Glomerular endothelial cell (primary cell): Measurements from ENCODE around the gene SSR2. TPM values are rescaled to one million over a fixed set of nuclear protein-coding genes. Genes with fewer than 3 reads are reported as not detected.

Experiments used
- total RNA-seq: library from RNA; depleted of rRNA; stranded (reverse); fragments of >200 nt; gene quantifications from 2 replicates; pipeline ENCODE4 v1.2.3, GENCODE V29; 2015

The SSR2 gene
- total RNA-seq, 1 donor from 2014 or later = 464 TPM

Other genes starting within 250 kb of the SSR2 start
- 28.0 and 34.2 TPM in 2 replicates for gene GON4L, start 163.7 kb downstream of the SSR2 start, total RNA-seq
- gene SYT11, start 161.4 kb downstream of the SSR2 start, total RNA-seq = 31.2 and 34.4 TPM in 2 replicates
- gene RIT1, start 109.6 kb downstream of the SSR2 start, total RNA-seq = 53.6 and 60.8 TPM in 2 replicates
- gene KHDC4, start 86.5 kb downstream of the SSR2 start, total RNA-seq = 24.5 and 34.8 TPM in 2 replicates
- gene RXFP4, start 79.3 kb downstream of the SSR2 start, total RNA-seq = not detected in 2 replicates
- 92.3 and 105 TPM in 2 replicates for gene ARHGEF2, start 42.4 kb downstream of the SSR2 start, total RNA-seq
- gene UBQLN4, start 32.8 kb upstream of the SSR2 start, total RNA-seq = 31.0 and 34.0 TPM in 2 replicates
- gene LAMTOR2, start 33.8 kb upstream of the SSR2 start, total RNA-seq = 96.2 and 113 TPM in 2 replicates
- gene RAB25, start 40.2 kb upstream of the SSR2 start, total RNA-seq = not detected in 2 replicates
- 10.5 and 11.6 TPM in 2 replicates for gene MEX3A, start 61.5 kb upstream of the SSR2 start, total RNA-seq
- gene LMNA, start 93.8 kb upstream of the SSR2 start, total RNA-seq = 588 and 767 TPM in 2 replicates
- 0.93 and 1.3 TPM in 2 replicates for gene SEMA4A, start 132.6 kb upstream of the SSR2 start, total RNA-seq
- gene SLC25A44, start 173.2 kb upstream of the SSR2 start, total RNA-seq = 15.3 and 16.8 TPM in 2 replicates
- gene PMF1, start 192.1 kb upstream of the SSR2 start, total RNA-seq = 45.1 and 59.0 TPM in 2 replicates
- gene BGLAP, start 221.2 kb upstream of the SSR2 start, total RNA-seq = not detected in 2 replicates
- 0.15 and 1.5 TPM in 2 replicates for gene PAQR6, start 227.1 kb upstream of the SSR2 start, total RNA-seq